Measurements from ENCODE around the gene GPR17.

Gene GPR17

GRCh38 chr2:127654838-127655175 lies 8.9 kb downstream of the GPR17 start:
- DNase-seq (ENCODE audit: low spot score), result no peak

- DNase-seq (ENCODE audit: low spot score), result no peak
These were observed 9.5 kb downstream of the GPR17 start for GRCh38 chr2:127655209-127656073.

- DNase-seq (ENCODE audit: low spot score), result no peak
These were observed 10.7 kb downstream of the GPR17 start for GRCh38 chr2:127656569-127657231.

GRCh38 chr2:127657232-127657595 lies 11.3 kb downstream of the GPR17 start:
- DNase-seq (ENCODE audit: low spot score), result no peak

- no peak for DNase-seq (ENCODE audit: low spot score)
These were observed 12.2 kb downstream of the GPR17 start for GRCh38 chr2:127658146-127658545.

GRCh38 chr2:127658641-127659407 lies 12.9 kb downstream of the GPR17 start:
- no peak for DNase-seq (ENCODE audit: low spot score)

- no peak for DNase-seq (ENCODE audit: low spot score)
These were observed 13.7 kb downstream of the GPR17 start for GRCh38 chr2:127659408-127660290.

GRCh38 chr2:127660291-127660578 lies 14.3 kb downstream of the GPR17 start:
- no peak for DNase-seq (ENCODE audit: low spot score)

GRCh38 chr2:127661072-127661649 lies 15.2 kb downstream of the GPR17 start:
- DNase-seq (ENCODE audit: low spot score), result no peak

- peak; percentile 42 for DNase-seq (ENCODE audit: low spot score)
These were observed 16.1 kb downstream of the GPR17 start for GRCh38 chr2:127661949-127662510.

- DNase-seq (ENCODE audit: low spot score), result peak; percentile 61
These were observed 17.1 kb downstream of the GPR17 start for GRCh38 chr2:127662937-127663565.

GRCh38 chr2:127663566-127664064 lies 17.7 kb downstream of the GPR17 start:
- peak; percentile 28 for DNase-seq (ENCODE audit: low spot score)

GRCh38 chr2:127664065-127664894 lies 18.3 kb downstream of the GPR17 start:
- DNase-seq (ENCODE audit: low spot score), result peak; percentile 60

GRCh38 chr2:127664895-127665225 lies 18.9 kb downstream of the GPR17 start:
- DNase-seq (ENCODE audit: low spot score), result no peak

- DNase-seq (ENCODE audit: low spot score), result peak; percentile 28
These were observed 19.4 kb downstream of the GPR17 start for GRCh38 chr2:127665267-127665893.

GRCh38 chr2:127669056-127669455 lies 23.1 kb downstream of the GPR17 start:
- no peak for DNase-seq (ENCODE audit: low spot score)

- DNase-seq (ENCODE audit: low spot score), result no peak
These were observed 24.4 kb downstream of the GPR17 start for GRCh38 chr2:127670055-127670956.

- DNase-seq (ENCODE audit: low spot score), result no peak
These were observed 25.0 kb downstream of the GPR17 start for GRCh38 chr2:127670957-127671290.

Data from left forelimb (tissue), 1 donor.